T-helper 2 cell treated with Interferon-gamma antibody and Interleukin-4, amounts not matched to agents 5 μg/mL and 100 μg/mL, for 36 hours (primary cell): ENCODE results near the gene HLA-DQA1.

ENCODE experiments used
- DNase-seq: peaks from one replicate; pipeline ENCODE4 v3.0.0; 2021; ENCODE audit warnings: low spot score
- H3K27ac Mint-ChIP-seq: one replicate; pipeline ENCODE4 v1.8.0; 2021; ENCODE audit warnings: mild to moderate bottlenecking, mixed read lengths
- H3K27me3 Mint-ChIP-seq: one replicate; pipeline ENCODE4 v1.8.0; 2021; ENCODE audit warnings: low read depth, mixed read lengths
- H3K36me3 Mint-ChIP-seq: one replicate; pipeline ENCODE4 v1.8.0; 2021; ENCODE audit warnings: low read depth, mixed read lengths
- H3K4me1 Mint-ChIP-seq: one replicate; pipeline ENCODE4 v1.8.0; 2021; ENCODE audit warnings: low read depth, mixed read lengths
- H3K4me3 Mint-ChIP-seq: one replicate; pipeline ENCODE4 v1.8.0; 2022; ENCODE audit warnings: mild to moderate bottlenecking, moderate library complexity, mixed read lengths
- H3K9me3 Mint-ChIP-seq: one replicate; pipeline ENCODE4 v1.8.0; 2021; ENCODE audit warnings: mixed read lengths

Gene HLA-DQA1

DNA sequence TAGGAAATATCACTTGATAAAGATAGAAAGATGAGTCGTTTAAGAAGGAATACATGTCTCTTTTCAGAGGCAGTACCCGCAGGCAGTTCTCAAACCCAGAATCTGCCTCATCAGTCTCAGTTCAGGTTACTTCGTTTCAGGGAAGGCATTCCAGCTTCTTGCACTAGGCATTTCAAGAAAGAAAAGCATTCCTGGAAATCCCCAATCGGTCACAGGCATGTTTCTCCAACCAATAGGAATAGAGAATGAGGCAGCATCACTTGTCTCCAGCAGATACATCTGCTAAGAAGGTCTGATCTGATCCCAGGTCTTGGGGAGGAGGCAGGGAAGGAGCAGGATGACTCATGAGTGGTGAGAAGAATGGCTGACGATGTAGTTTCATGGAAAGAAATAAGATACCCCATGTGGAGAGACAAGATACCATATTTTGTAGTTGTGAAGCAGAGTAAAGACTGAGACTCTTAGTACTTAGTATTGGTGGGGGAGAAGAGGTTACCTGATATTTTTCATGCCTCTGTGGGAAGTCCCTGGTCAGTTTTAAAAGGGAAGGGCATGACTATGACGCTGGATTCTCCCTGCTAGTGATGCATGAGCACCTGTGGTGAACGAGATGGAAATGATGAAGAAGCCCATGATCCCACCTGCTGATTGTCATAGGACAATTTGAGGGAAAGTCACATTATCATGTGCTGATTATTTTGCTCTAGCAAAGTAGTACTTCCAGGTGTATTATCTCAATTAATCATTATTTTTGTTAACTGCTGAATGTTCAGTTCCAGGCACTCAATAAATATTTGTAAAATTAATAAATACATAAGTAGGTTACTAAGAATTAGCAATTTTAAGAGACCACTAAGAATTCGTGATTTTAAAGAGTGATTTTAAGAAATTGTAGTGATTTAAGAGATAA lies 27.2 kb upstream of the HLA-DQA1 start:
- H3K36me3 Mint-ChIP-seq: peaks cover 3% of the 10 kb centered on the region
- peak; percentile 65 for DNase-seq
- peaks cover 16% of the 10 kb centered on the region for H3K27me3 Mint-ChIP-seq

DNA sequence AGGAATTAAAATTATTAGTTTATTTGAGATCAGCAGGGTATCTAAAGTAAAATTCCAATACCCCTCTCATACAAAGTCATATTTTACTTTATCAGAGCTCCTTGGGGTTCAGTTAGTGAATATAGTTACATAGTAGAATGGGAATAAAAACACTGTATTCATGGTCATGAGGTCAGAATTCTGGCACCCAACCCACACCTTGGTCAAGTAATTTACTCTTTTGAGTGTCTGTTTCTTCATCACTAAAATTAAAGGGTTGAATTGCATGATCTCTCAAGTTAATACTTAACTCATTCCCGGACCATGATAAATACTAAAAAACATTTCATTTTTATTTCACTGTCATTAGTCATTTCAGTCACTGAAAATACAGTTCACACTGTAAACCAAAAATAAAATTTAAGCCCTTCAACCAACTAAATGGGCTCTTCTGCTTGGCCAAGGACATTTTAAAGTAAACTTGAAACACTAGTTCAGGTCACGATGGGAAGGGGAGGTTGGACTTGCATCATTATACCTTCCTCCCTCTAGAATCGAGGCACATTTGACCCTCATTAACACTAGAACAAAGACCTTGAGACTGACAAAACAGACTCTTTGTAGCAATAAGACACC lies 26.4 kb upstream of the HLA-DQA1 start:
- DNase-seq: no peak
- Mint-ChIP-seq H3K27ac (no peak overlapping the region), H3K4me3 (no peak overlapping the region), H3K27me3 (peaks cover 16% of the 10 kb centered on the region), H3K36me3 (peaks cover 3% of the 10 kb centered on the region), H3K9me3 (peaks cover 7% of the 10 kb centered on the region), H3K4me1 (peaks cover 12% of the 10 kb centered on the region)

More for the DNA sequence above, 27.2 kb upstream of the HLA-DQA1 start:
- peaks cover 4% of the 10 kb centered on the region for H3K9me3 Mint-ChIP-seq
- H3K4me1 Mint-ChIP-seq: peaks cover 12% of the 10 kb centered on the region
- no peak overlapping the region for H3K4me3 Mint-ChIP-seq
- no peak overlapping the region for H3K27ac Mint-ChIP-seq

GRCh38 chr6:32613475-32613874 lies 23.7 kb upstream of the HLA-DQA1 start:
- H3K4me1 Mint-ChIP-seq: peaks cover 6% of the 10 kb centered on the region
- no peak overlapping the region for H3K4me3 Mint-ChIP-seq
- H3K36me3 Mint-ChIP-seq: peaks cover 11% of the 10 kb centered on the region
- H3K27ac Mint-ChIP-seq: no peak overlapping the region
- peaks cover 22% of the 10 kb centered on the region for H3K9me3 Mint-ChIP-seq
- peaks cover 16% of the 10 kb centered on the region for H3K27me3 Mint-ChIP-seq
- no peak for DNase-seq

GRCh38 chr6:32614366-32615081 lies 22.7 kb upstream of the HLA-DQA1 start:
- H3K9me3 Mint-ChIP-seq: peaks cover 27% of the 10 kb centered on the region
- H3K27me3 Mint-ChIP-seq: peaks cover 16% of the 10 kb centered on the region
- no peak overlapping the region for H3K27ac Mint-ChIP-seq
- DNase-seq: no peak
- H3K4me3 Mint-ChIP-seq: no peak overlapping the region
- H3K36me3 Mint-ChIP-seq: peaks cover 15% of the 10 kb centered on the region
- peaks cover 6% of the 10 kb centered on the region for H3K4me1 Mint-ChIP-seq

DNA sequence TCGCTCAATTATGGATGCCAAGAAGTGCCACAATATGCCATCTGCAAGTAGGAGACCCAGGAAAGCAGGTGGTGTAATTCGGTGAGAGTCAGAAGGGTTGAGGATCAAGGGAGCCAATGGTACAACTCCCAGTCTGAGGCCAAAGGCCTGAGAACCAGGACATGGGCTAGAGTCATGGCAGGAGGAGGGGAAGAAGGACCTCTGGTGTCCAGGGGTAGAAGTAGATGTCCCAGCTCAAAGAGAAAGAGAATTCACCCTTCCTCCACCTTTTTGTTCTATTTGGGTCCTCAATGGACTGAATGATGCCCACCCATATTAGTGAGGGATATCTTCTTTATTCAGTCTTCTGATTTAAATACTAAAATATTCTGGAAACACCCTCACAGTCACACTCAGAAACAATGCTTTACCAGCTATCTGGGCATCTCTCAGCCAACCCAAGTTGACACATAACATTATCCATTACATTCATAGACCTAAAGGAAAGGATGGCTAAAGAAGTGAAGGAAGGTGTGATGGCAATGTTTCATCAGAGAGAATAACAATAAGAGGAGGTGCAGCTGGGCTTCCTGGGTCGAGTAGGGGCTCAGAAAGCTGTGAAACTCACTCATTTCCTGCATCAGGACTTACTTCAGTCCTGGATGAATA lies 21.2 kb upstream of the HLA-DQA1 start:
- peaks cover 35% of the 10 kb centered on the region for H3K9me3 Mint-ChIP-seq
- peaks cover 12% of the 10 kb centered on the region for H3K4me1 Mint-ChIP-seq
- peaks cover 15% of the 10 kb centered on the region for H3K27me3 Mint-ChIP-seq
- no peak overlapping the region for H3K27ac Mint-ChIP-seq
- no peak overlapping the region for H3K4me3 Mint-ChIP-seq
- peaks cover 22% of the 10 kb centered on the region for H3K36me3 Mint-ChIP-seq
- DNase-seq: no peak

GRCh38 chr6:32617751-32618150 lies 19.5 kb upstream of the HLA-DQA1 start:
- H3K27me3 Mint-ChIP-seq: peaks cover 9% of the 10 kb centered on the region
- peaks cover 34% of the 10 kb centered on the region for H3K9me3 Mint-ChIP-seq
- H3K4me1 Mint-ChIP-seq: peaks cover 25% of the 10 kb centered on the region
- no peak for DNase-seq
- no peak overlapping the region for H3K27ac Mint-ChIP-seq
- no peak overlapping the region for H3K4me3 Mint-ChIP-seq
- peaks cover 21% of the 10 kb centered on the region for H3K36me3 Mint-ChIP-seq

- H3K4me1 Mint-ChIP-seq: peaks cover 48% of the 10 kb centered on the region
- H3K27ac Mint-ChIP-seq: peak overlapping the region; percentile 98
- H3K4me3 Mint-ChIP-seq: peak overlapping the region; percentile 7
Observed at GRCh38 chr6:32621372-32621771, 15.8 kb upstream of the HLA-DQA1 start.

DNA sequence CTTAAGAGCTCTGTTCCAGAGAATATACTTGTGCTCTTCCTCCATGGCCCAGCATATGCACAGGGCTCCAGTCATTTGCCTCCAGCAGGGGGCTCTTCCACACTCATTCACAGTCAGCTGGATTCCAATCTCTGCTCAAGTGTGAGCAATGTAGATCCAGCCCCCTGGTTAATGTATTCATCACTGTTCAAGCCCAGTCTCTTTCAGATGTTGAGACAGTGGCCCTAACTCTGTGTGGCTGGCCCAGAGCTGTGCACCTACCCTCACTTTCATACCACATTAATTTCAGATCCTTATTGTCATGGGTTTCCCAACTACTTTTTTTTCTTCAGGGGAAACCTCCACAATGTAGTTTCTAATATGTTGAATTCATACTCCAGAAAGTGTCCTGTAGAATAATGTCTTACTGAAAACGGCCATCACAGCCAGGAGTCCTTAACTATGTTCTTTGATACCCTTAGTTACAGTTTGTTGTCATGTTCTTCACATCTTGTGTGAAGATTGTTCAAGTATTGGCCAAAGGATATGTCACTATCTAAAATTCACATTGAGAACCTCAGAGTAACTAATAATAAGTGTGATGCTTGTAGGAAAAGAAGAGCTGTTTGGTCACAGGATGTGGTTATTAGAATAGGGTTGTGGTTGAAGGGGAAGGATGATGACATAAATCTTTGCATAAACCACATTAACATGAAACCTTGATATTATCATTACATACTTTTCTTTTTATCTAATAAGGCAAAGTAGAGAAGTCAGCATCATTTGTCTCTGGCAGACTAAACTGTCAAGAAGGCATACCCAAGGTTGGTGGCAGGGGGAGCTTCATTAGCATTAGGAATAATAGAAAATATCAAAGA lies 14.4 kb upstream of the HLA-DQA1 start:
- Mint-ChIP-seq H3K9me3 (peaks cover 22% of the 10 kb centered on the region), H3K4me3 (peak overlapping the region; percentile 77), H3K4me1 (peaks cover 60% of the 10 kb centered on the region), H3K27me3 (no peaks in the 10 kb centered on the region), H3K27ac (peak overlapping the region; percentile 98), H3K36me3 (peaks cover 19% of the 10 kb centered on the region)
- DNase-seq: peak; percentile 36

More at GRCh38 chr6:32621372-32621771, 15.8 kb upstream of the HLA-DQA1 start:
- no peak for DNase-seq
- Mint-ChIP-seq H3K9me3 (peaks cover 30% of the 10 kb centered on the region), H3K27me3 (peaks cover 6% of the 10 kb centered on the region), H3K36me3 (peaks cover 24% of the 10 kb centered on the region)

- peak; percentile 34 for DNase-seq
- Mint-ChIP-seq H3K27ac (peak overlapping the region; percentile 98), H3K27me3 (no peaks in the 10 kb centered on the region), H3K4me1 (peaks cover 66% of the 10 kb centered on the region), H3K4me3 (peak overlapping the region; percentile 64), H3K36me3 (peaks cover 16% of the 10 kb centered on the region), H3K9me3 (peaks cover 15% of the 10 kb centered on the region)
Observed at GRCh38 chr6:32623693-32624092, 13.5 kb upstream of the HLA-DQA1 start.

GRCh38 chr6:32624565-32624964 lies 12.6 kb upstream of the HLA-DQA1 start:
- peak overlapping the region; percentile 64 for H3K4me3 Mint-ChIP-seq
- peaks cover 66% of the 10 kb centered on the region for H3K4me1 Mint-ChIP-seq
- H3K9me3 Mint-ChIP-seq: peaks cover 11% of the 10 kb centered on the region
- DNase-seq: no peak
- peaks cover 3% of the 10 kb centered on the region for H3K27me3 Mint-ChIP-seq
- peaks cover 13% of the 10 kb centered on the region for H3K36me3 Mint-ChIP-seq
- peak overlapping the region; percentile 98 for H3K27ac Mint-ChIP-seq

GRCh38 chr6:32625137-32625536 lies 12.1 kb upstream of the HLA-DQA1 start:
- Mint-ChIP-seq H3K4me1 (peaks cover 63% of the 10 kb centered on the region), H3K36me3 (peaks cover 10% of the 10 kb centered on the region), H3K9me3 (peaks cover 7% of the 10 kb centered on the region), H3K27me3 (peaks cover 3% of the 10 kb centered on the region), H3K27ac (peak overlapping the region; percentile 64), H3K4me3 (peak overlapping the region; percentile 51)
- no peak for DNase-seq

DNA sequence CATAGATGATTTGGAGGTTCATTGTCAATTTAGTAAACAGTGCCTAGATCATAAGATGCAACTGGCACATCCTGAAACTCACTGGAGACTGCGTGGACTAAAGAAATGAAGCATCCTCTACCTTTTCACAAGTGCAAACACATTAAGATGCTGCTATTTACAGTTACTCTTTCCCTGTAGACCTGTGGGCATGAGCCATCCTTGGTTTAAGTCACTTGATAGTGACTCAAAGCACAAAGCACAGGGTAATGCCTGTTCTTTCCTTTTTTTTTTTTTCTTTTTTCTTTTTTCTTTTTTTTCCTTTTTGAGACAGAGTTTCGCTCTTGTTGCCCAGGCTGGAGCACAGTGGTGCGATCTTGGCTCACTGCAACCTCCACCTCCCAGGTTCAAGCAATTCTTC lies 10.0 kb upstream of the HLA-DQA1 start:
- Mint-ChIP-seq H3K9me3 (no peaks in the 10 kb centered on the region), H3K4me3 (no peak overlapping the region), H3K4me1 (peaks cover 49% of the 10 kb centered on the region), H3K27ac (peak overlapping the region; percentile 90), H3K27me3 (peaks cover 4% of the 10 kb centered on the region), H3K36me3 (peaks cover 5% of the 10 kb centered on the region)
- DNase-seq: no peak

DNA sequence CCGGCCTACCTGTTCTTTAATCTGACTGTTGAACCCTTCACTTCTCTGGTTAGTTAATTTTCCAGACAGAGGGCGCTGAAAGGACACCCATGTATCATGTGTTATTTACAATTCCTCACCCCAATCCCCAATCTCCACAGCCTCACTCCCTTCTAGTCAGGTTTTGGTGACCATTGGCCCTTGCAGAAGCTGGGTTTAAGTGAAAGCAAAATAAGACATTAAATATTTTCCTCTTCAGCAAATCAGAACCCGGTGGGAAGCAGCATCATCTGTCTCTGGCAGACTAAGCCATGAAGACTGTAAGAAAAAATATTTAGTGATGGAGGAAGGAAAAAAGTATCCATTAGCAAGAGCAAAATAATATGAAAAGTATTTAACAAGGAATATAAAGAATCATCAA lies 9.4 kb upstream of the HLA-DQA1 start:
- DNase-seq: peak; percentile 31
- Mint-ChIP-seq H3K36me3 (peaks cover 5% of the 10 kb centered on the region), H3K27me3 (peaks cover 9% of the 10 kb centered on the region), H3K27ac (peak overlapping the region; percentile 90), H3K4me3 (peak overlapping the region; percentile 62), H3K4me1 (peaks cover 49% of the 10 kb centered on the region), H3K9me3 (no peaks in the 10 kb centered on the region)
